GM18520 (cell line): ENCODE data around the gene ARL16.

Experiments used
- ATAC-seq: cut with Tn5 transposase; IDR thresholded peaks from one replicate; pipeline ENCODE4 v1.9.1; 2021; ENCODE audit not compliant: unreplicated experiment

Gene ARL16

DNA sequence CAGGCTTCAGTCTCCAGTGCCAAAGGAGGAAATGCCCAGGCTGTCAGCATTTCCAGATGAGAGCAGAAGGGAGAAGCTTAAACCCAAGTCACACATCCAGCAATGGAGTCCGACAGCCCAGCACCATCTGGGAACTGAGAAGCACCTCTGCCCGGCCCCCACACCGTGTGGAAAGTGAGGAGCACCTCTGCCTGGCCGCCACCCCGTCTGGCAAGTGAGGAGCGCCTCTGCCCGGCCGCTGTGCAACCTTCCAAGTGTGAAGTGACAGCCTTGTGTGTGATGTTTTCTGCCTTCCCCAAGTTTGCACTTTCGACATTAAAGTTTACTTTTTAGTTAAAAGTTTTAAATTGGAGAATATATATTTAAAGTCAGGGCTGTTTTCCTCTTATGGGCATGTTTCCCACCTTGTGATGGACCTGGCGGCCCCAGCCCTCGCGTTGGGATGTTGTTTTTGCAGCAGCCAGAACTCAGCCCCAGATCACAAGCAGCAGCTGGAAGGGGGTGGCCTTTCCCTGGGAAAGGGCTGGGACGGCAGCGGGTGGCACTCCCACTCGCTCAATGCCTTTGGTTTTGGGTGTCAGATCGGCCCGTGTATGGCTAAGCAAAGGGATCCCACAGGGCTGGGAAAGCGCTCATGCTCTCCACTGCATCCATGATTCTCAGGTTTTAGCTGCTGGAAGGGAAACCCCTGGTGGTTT, 9.9 kb downstream of the ARL16 start:
- no peak for ATAC-seq

- ATAC-seq = no peak
Observed at GRCh38 chr17:81672954-81673353, 10.6 kb downstream of the ARL16 start.

- ATAC-seq = no peak
Observed at GRCh38 chr17:81672504-81672903, 11.1 kb downstream of the ARL16 start.

DNA sequence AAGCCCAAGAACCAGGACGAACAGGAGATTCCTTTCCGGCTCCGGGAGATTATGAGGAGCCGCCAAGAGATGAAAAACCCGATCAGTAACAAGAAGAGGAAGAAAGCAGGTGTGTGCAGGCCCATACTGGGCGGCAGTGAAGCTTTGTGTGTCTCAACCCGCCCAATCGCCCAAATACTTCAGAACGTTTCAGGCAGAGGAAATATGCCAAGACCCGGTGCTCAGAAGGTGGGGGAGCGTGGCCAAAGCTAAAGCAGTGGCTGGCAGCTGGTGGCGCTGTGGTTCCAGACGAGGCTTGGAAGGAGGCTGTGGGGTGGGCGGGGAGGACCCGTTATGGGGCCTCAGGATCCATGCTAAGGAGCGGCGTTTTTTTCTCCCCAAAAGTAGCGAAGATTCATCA, 15.8 kb downstream of the ARL16 start:
- no peak for ATAC-seq

GRCh38 chr17:81666342-81667191, 17.0 kb downstream of the ARL16 start, which contains the start of the genes CCDC137 and OXLD1:
Gene CCDC137 (plus strand): TSS chr17:81666737. CDS start chr17:81666767, 30 bp downstream.
Gene OXLD1 (minus strand): TSS chr17:81666605. CDS start chr17:81666577, 28 bp downstream.
- peak; percentile 86 for ATAC-seq

- ATAC-seq = peak; percentile 3
Observed at GRCh38 chr17:81666092-81666341, 17.6 kb downstream of the ARL16 start.

DNA sequence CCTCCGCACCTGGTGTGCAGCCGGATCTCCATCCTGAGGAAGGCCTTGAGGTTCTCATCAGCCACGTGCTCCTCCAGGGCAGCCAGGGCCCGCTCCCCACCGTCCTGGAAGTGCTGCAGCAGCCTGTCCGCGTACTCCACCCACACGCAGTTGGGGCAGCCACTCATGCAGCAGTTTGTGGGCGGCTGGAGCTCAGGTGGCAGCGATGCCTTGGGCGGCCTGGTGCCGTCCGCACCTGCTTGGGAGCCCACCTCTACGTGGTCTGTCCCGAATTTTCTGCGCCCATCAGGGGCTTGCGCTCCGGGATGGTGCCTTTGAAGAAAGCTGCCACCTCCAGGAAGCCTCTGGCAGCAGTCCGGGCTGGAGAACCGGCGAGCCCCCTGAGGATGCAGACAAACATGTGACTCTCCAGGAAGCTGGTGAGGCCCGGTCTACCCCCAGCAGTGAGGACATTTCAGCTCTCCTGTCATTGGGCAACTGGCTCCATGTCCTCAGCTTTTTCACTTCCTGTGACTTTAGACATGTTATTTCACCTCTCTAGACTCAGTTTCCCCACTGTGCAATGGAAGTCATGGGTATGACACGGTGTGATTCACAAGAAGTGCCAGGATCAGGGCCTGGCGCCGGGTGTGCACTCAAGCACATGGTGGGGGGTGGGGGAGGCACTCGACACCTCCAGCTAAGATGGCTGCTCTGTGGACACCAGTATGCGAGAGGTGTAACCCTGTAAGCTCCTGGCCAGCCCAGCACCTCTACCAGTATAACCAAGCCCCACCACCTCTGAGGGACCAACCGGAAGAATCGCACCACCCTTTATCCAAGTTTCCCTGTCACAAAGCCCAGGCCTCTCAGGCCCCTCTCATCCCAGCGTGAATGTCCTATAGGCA, 18.1 kb downstream of the ARL16 start:
- ATAC-seq = no peak

DNA sequence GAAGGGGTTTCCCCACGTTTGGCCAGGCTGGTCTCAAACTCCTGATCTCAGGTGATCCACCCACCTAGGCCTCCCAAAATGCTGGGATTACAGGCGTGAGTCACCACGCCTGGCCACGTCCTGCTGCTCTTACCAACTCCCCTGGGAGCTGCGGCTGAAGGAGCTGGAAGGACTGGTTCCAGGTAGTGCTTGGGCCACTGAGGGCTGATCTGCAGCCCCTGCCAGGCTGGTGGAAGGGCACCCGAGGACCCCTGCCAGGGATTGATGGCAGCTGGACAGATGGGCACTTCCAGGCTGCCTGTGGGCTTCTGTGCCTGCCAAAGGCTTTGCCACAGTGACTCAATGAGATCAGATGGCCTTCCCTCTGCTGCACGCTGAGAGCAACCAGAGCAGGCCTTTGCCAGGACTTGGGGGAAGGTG, 19.5 kb downstream of the ARL16 start:
- ATAC-seq = no peak

DNA sequence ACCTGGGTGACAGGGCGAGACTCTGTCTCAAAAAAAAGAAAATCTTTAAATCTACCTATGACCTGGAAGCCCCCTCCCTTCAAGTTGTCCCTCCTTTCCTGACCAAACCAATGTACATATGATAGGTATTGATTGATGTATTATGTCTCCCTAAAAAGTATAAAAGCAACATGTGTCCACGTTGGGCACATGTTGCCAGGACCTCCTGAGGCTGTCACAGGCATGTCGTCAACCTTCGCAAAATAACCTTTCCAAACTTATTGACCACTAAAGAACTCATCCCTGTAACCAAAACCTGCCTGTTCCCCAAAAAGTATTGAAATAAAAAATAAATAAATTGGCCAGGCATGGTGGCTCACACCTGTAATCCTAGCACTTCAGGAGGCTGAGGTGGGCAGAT, 21.6 kb downstream of the ARL16 start:
- no peak for ATAC-seq

DNA sequence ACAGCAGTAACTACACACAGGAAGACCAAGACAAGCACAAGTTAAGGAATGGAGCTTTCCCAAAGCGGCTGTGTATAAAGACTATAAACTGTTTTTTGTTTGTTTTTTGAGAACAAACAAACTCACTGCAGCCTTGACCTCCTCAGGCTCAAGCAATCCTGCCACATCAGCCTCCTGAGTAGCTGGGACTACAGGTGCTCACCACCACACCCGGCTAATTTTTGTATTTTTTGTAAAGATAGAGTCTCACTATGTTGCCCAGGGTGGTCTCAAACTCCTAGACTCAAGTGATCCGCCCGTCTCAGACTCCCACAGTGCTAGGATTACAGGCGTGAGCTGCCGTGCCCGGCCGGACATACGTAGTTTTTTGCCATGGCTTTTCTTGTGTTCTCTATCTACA, 23.2 kb downstream of the ARL16 start:
- no peak for ATAC-seq

- ATAC-seq = no peak
Observed at GRCh38 chr17:81659038-81659437, 24.6 kb downstream of the ARL16 start.

DNA sequence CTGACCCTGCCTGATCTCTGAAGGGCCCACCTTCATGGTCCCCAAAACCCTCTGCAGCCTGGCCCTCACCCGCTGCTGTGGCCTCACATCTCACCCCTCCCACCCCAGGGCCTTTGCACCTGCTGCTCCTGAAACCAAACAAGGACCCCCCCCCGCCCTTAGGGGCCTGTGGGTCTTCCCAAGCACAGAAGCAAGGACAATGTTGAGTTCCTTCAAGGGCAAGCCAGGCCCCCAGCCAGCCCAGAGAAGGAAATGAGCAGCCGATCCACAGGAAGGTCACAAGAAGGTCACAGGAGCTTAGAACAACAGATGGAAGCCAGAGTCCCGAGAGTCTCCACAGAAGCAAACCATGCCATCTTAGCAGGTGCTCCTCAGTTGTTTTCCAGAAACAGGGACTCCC, 26.8 kb downstream of the ARL16 start:
- no peak for ATAC-seq

GRCh38 chr17:81656118-81656743, 27.4 kb downstream of the ARL16 start, which contains the start of gene PDE6G:
Gene PDE6G (minus strand): TSS chr17:81656542. CDS start chr17:81653305, 3,237 bp downstream.
- no peak for ATAC-seq

DNA sequence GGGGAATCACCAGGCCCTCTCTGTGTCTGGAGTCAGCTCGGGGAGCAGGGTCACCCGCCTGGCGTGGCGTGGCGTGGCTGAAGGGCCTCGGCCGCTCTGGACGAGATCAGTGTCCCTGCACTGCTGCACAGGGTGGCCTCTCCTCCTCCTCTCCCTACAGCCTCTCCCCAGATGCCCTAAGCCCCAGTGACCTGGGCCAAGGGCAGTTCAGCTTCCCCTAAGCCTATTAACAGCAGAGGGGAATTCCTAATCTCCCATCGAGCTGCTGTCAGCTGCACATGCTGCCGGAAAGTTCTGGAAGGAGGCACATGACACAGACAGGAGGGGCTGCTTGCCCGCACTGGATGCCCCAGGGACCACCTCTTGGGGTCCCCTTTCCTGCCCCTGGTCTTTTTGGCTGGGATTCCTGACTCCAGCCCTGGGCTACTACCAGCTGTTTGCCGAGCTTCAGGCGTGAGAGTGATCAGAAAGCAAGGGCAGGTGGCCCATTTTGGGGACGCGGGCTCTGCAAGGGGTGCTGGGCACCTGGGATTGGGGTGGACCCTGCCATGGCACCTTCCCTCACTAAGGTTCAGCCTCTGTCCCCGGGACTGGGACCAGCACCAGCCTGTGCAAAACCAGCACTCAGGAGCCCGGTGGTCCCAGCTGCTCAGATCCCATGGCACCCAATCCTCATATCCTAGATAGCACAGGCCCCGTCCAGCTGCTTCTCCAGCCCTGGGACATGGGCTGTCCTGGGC, 28.0 kb downstream of the ARL16 start:
- ATAC-seq = no peak

DNA sequence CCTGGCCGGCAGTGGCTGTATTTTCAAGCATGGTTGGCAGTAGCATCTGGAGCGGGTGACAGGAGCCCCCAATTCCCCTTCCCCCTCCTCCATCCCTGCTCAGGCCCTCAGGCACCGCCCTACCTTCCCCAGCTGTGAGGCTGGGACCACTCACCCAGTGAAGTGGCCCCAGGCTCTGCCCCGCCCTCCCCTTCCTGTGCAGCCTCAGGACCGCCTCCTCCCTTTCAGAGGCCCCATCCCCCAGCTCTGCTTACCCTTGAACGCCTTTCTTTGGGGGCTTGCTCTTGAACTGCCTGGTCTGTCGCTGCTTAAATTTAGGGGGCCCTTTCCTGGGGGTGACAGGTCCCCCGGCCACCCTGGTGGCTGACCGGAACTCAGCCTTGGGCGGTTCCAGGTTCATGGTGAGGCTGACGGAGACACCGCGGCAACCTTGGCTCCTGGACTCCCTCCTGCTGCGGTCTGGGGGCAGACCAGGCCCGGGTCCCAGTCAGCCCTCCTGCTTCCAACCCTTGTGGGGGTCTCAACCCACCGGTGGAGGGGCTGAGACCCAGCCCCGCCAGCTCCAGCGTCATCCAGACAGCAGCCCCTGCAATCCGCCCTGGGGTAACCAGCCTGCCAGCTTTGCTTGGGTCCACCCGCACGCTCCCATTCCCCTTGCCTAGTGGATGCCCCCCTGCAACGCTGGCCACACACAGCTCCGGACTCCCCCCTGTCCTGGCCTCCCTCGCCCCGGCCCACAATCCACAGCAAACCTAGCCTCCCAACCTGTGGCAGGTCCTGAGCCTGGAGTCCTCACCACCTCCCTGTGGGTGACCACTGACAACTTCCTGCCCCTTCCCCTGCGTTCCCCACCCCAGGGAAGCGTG, 30.5 kb downstream of the ARL16 start:
- no peak for ATAC-seq

DNA sequence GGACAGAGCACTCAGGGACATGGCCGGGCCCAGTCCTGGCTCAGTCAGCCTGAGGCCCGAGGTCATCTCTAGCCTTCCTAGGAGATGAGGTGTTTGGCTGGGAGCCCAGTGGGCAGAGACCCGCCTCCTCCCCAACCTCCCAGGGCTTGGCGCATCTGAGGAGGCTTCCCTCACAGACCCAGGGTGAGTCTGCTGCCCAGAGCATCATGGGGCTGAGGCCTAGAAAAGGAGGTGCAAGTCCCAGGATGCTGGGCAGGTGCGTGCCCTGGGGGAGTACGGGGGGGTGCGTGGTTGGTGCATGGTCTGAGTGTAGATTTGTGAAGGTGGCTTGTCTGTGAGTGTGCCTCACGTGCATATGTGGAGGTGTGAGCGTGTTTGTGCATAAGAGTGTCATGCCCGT, 31.9 kb downstream of the ARL16 start:
- ATAC-seq = no peak

DNA sequence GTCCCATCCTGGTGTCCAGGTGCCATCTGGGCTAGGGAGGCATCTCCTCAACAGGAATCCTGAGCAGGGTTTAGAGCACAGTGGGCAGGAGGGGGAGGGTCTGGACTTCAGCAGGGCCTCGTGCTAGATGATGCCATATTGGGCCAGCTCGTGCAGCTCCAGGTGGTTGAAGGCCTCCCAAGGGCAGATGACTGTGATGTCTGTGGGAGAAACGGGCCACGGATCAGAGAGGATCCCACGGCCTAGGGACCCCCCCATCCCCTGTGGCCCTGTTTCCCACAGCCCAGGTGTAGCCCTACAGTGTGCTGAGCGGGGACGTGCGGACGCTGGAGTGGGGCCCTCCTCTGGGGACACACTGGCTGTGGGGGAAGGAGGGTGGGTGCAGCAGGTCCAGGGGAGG, 32.6 kb downstream of the ARL16 start:
- ATAC-seq = no peak

DNA sequence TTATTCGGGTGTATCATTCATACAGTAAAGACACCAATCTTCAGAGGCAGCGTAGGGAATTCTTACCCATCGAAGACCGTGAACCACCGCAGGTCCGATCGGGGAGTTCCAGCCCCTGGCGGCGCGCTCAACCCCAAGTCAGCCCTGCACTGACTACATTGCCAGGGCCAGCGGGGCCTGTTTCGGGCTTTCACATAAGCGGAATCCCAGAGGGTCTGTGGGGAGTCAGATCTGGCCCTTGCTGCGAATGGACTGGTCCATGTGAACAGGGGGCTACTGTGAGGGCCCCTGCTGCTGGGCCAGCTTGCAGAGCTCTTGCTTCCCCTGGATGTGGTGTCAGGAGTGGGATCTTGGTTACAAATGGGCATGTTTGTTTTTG, 34.9 kb downstream of the ARL16 start:
- no peak for ATAC-seq

DNA sequence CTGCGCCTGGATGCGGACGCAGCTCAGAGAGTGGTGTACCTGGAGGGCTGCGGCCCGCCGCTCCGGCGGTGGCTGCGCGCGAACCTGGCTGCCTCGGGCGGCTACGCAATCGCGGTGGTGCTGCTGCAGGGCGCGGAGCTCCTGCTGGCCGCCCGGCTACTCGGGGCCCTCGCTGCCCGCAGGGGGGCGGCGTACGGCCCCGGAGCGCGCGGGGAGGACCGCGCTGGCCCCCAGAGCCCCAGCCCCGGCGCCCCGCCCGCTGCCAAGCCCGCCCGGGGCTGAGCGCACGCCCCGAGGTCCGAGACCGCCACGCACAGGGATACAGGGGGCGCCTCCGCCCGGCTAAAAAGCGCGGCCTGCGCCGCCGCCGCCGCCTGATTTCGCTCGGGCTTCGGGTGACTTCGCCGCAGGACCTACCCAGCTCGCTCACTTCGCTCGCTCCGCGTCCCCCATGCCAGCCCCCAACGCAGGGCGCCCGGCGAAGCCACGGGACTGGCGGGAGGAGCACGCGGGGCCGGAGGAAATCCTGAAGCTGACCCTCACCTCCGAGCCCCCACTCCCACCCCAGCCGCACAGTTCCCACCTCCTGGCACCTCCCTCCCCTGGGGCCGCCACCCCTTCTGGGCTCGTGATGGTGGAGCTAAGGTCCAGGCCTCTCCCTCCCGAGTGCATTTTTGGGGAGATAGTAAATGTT, 35.4 kb downstream of the ARL16 start:
- ATAC-seq = no peak
